HG03457 (cell line): ENCODE measurements around the gene DDX55.
"Not testable (repeated sequence)": the region's sequence is repeated elsewhere in the genome, so short reads cannot be mapped to it uniquely, and the experiment has no call there.

Source experiments
- ATAC-seq: cut with Tn5 transposase; IDR thresholded peaks from one replicate; pipeline ENCODE4 v1.9.1; 2021; ENCODE audit warnings: moderate number of reproducible peaks; ENCODE audit not compliant: unreplicated experiment

Gene DDX55, protein sequence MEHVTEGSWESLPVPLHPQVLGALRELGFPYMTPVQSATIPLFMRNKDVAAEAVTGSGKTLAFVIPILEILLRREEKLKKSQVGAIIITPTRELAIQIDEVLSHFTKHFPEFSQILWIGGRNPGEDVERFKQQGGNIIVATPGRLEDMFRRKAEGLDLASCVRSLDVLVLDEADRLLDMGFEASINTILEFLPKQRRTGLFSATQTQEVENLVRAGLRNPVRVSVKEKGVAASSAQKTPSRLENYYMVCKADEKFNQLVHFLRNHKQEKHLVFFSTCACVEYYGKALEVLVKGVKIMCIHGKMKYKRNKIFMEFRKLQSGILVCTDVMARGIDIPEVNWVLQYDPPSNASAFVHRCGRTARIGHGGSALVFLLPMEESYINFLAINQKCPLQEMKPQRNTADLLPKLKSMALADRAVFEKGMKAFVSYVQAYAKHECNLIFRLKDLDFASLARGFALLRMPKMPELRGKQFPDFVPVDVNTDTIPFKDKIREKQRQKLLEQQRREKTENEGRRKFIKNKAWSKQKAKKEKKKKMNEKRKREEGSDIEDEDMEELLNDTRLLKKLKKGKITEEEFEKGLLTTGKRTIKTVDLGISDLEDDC

DNA sequence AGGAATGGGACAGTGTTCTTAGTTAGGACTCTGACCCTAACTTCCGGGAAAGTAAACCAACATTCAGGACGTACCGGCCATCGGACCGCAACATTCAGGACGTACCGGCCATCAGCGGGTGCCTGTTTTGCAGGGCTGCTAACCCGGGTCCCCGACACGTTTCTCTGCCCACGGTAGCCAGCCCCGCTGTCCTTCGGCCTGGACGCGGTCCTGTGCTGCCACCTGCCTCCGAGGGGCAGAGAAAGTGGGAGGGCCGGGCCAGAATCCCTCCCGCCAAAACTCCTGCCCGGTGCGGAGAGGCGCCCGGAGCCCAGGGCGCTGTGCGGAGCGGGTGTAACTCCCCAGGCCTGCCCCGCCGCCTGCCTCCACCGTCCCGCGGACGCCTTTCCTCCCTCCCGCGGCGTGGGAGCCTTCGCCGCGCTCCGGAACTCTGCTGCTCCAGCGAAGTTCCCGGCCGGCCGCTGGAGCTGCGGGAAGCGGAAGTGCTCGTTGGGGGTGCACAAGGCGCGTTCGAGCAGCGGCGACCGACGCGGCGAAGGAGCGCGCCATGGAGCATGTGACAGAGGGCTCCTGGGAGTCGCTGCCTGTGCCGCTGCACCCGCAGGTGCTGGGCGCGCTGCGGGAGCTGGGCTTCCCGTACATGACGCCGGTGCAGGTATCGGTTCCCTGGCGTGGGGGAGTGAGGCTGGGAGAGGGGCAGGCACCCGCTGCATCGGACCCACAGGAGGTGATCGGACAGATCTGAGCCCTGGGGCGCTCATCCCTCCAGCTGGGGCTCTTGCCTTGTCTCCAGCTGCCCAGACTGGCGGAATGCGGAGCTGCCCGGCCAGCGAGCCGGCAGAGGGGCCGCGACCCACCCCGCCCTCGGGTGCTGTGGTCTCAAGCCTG, at the start of gene DDX55:
Gene DDX55 (plus strand): TSS at position 498 of the 888 bp plus-strand sequence. CDS start 50 bp downstream, at position 548.
- peak; percentile 72 for ATAC-seq

GRCh38 chr12:123554136-123554535, 47.8 kb upstream of the DDX55 start:
- not testable (repeated sequence) for ATAC-seq

GRCh38 chr12:123554843-123555242, 47.1 kb upstream of the DDX55 start:
- ATAC-seq: not testable (repeated sequence)

- ATAC-seq: not testable (repeated sequence)
Observed at GRCh38 chr12:123558487-123558886, 43.4 kb upstream of the DDX55 start.

DNA sequence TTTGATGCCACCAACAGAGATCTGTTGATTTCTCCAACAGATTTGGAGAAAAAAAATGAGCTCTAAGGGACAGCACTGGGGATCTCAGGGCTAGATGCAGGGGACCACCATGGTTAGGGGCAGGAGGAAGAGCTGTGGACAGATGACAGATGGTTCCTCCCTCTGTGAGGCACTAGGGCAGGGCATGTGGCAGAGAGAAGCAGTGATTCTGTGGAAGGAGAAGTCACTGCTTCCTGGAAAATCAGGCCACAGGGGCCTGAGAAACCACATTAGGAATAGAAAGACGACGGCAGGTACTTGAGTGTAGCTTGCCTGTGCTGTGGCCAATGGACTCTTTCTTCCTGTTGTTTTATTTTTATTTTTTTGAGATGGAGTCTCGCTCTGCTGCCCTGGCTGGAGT, 42.4 kb upstream of the DDX55 start:
- ATAC-seq: no peak

- ATAC-seq: no peak
Observed at GRCh38 chr12:123571343-123571813, 30.5 kb upstream of the DDX55 start.

- no peak for ATAC-seq
Observed at GRCh38 chr12:123572391-123572790, 29.5 kb upstream of the DDX55 start.

- no peak for ATAC-seq
Observed at GRCh38 chr12:123573870-123574269, 28.0 kb upstream of the DDX55 start.

- no peak for ATAC-seq
Observed at GRCh38 chr12:123576611-123577010, 25.3 kb upstream of the DDX55 start.

DNA sequence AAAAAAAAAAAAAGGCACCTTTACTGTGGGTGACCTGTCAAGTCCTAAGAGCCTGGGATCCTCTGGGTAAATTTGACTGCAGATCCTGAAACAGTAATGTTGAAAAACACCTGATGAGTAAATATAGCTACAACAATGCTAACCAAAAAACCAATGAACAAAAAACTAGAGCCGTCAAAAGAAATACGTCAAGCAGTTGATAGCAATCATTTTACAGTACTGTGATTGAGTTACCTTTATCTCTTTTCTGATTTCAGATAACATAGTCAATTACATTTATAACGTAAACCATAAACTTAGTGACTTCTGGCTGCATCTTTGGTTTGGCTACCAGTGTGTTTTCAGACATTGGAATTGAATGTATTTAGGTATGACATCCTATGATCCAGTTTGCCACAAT, 23.7 kb upstream of the DDX55 start:
- ATAC-seq: no peak

DNA sequence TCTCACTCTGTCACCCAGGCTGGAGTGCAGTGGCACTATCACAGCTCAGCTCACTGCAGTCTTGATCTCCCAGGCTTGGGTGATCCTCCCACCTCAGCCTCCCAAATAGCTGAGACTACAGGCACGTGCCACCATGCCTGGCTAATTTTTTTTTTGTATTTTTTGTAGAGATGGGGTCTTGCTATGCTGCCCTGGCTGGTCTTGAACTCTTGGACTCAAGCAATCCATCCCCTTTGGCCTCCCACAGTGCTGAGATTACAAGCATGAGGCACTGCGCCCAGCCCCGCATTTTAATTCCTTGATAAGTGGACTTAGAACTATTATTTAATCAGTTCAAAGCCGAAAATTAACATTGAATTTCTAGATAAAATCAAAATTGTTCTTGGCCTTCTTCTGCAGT, 23.1 kb upstream of the DDX55 start:
- ATAC-seq: not testable (repeated sequence)

DNA sequence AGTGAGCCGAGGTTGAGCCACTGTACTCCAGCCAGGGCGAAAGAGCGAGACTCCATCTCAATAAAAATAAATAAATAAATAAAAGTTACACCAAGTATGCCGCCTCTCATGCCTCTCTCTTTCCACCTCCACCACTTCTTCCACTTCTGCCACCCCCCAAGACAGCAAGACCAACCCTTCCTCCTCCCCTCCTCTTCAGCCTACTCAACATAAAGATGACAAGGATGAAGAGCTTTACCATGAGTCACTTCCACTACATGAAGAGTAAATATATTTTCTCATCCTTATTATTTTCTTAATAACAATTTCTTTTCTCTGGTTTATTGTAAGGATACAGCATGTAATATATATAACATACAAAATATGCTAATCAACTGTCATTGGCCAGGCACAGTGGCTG, 21.1 kb upstream of the DDX55 start:
- no peak for ATAC-seq

GRCh38 chr12:123591702-123592481, 10.0 kb upstream of the DDX55 start:
- ATAC-seq: no peak

DNA sequence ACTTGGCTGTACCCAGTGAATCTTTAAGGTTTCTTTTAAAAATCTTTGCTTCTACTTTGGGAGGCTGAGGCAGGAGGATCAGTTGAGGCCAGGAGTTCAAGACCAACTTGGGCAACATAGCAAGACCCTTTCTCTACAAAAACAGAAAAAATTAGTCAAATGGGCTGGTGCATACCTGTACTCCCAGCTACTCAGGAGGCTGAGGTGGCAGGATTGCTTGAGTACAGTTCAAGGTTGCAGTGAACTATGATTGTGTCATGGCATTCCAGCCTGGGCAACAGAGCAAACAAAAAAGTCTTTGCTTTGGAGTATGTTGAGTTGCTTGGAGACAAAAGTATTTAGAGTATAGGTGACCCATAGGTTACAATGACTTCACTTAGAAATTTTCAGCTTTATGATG, 6.2 kb upstream of the DDX55 start:
- ATAC-seq: no peak

- no peak for ATAC-seq
Observed at GRCh38 chr12:123597100-123597499, 4.8 kb upstream of the DDX55 start.

GRCh38 chr12:123598522-123598921, 3.4 kb upstream of the DDX55 start:
- no peak for ATAC-seq

- no peak for ATAC-seq
Observed at GRCh38 chr12:123599310-123599709, 2.6 kb upstream of the DDX55 start.

GRCh38 chr12:123599721-123600120, 2.2 kb upstream of the DDX55 start:
- ATAC-seq: no peak

- ATAC-seq: no peak
Observed at GRCh38 chr12:123602651-123603195, 824 bp downstream of the DDX55 start.

DNA sequence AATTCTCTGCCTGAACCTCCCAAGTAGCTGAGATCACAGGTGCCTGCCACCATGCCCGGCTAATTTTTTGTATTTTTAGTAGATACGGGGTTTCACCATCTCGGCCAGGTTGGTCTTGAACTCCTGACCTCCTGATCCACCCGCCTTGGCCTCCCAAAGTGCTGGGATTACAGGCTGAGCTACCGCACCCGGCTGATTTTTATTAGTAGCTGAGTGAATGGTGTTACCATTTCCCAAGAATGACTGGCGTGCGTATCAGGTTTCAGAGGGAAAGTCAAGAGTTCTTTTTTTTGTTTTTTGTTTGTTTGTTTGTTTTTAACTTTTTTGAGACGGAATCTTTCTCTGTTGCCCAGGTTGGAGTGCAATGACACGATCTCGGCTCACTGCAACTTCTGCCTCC, 1.6 kb downstream of the DDX55 start:
- ATAC-seq: not testable (repeated sequence)
